ENCODE measurements around the gene P2RY14. TPM values are rescaled to one million over a fixed set of nuclear protein-coding genes. Genes with fewer than 3 reads are reported as not detected.

The P2RY14 gene
- polyA plus RNA-seq, 2 donors, result 2.1 to 9.2 TPM

DNA sequence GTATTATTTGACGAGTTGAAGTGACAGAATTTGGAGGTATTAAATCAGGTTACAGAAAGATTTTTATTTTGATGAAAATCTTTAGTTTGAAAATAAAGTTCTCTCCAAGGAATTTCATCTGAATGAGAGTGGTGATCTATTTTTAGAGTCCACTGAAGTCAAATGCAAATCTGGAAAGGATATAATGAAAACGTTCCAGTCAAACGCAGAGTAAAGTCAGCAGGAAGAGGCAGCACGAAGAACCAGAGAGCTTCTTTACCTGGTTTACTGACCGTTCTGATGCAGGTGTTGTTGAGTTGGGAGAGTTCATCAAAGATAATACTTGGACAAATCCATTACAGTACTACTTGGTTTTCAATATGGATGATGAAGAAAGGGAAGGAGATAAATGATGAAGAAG, 8.7 kb downstream of the P2RY14 start:
- no peaks in the 10 kb centered on the region for H3K36me3 ChIP-seq (ENCODE audit: control insufficient read depth in 2 of 2, insufficient read depth in 2 of 2, low read length in 1 of 2)
- H3K4me1 ChIP-seq (ENCODE audit: control insufficient read depth in 2 of 2, insufficient read depth in 2 of 2, low read length in 1 of 2), result no peaks in the 10 kb centered on the region
- WGBS, 2 donors, result 69 to 70% methylated on average over 5 of the region's 5 CpGs
- H3K9me3 ChIP-seq (ENCODE audit: control insufficient read depth in 2 of 2, insufficient read depth in 1 of 2, low read depth in 1 of 2, low read length in 1 of 2), result no peaks in the 10 kb centered on the region
- no peaks in the 10 kb centered on the region for H3K27me3 ChIP-seq (ENCODE audit: control insufficient read depth in 1 of 2, insufficient read depth in 2 of 2, low read length in 2 of 2)
- no peak overlapping the region for H3K27ac ChIP-seq (ENCODE audit: low read depth in 2 of 2, low read length in 1 of 2)
- H3K4me3 ChIP-seq (ENCODE audit: low read depth in 1 of 2, low read length in 2 of 2), result no peak overlapping the region

DNA sequence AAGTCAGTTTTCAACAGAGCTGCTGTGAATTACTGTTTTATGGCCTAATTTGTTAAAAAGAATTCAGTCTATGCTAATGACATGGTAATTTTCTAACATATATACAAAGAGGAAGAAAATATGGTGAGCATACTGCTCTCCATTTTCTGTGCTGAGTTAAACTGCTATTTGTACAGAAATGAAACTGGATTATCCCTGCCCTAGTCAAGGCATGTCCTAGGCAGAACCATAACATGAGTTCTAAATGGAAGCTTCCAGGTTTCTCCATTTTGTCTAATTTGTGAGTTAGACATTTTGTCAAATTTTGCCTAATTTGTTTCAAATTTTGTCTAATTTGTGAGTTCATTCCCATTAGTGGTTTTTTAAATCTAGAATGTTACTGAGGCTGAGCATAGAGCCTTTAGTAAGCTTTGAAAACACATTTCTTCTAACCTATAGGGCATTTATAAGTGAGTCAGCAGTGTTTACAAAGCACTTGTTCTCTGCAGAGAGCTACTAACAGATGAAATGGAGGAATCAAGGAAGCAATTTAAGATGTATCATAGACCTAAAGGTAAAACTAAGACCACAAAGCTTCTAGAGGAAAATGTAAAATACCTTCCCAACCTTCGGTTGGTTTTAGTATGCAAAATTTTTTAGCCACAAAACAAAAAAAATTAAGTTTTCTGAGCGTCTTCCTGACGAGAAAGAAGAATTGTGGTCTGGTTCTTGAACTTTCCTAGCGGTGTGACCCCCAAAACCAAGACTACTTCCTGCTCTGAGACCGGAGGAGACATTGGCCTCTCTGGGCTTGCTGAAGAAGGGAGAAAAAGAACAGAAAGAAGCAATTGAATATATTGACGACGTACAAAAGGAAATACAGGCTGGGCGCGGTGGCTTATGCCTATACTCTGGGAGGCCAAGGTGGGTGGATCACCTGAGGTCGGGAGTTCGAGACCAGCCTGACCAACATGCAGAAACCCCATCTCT, 9.8 kb downstream of the P2RY14 start:
- Histone ChIP-seq H3K36me3 (ENCODE audit: control insufficient read depth in 2 of 2, insufficient read depth in 2 of 2, low read length in 1 of 2) (no peaks in the 10 kb centered on the region), H3K9me3 (ENCODE audit: control insufficient read depth in 2 of 2, insufficient read depth in 1 of 2, low read depth in 1 of 2, low read length in 1 of 2) (no peaks in the 10 kb centered on the region), H3K4me3 (ENCODE audit: low read depth in 1 of 2, low read length in 2 of 2) (no peak overlapping the region), H3K27ac (ENCODE audit: low read depth in 2 of 2, low read length in 1 of 2) (no peak overlapping the region), H3K27me3 (ENCODE audit: control insufficient read depth in 1 of 2, insufficient read depth in 2 of 2, low read length in 2 of 2) (no peaks in the 10 kb centered on the region), H3K4me1 (ENCODE audit: control insufficient read depth in 2 of 2, insufficient read depth in 2 of 2, low read length in 1 of 2) (no peaks in the 10 kb centered on the region)
- WGBS, 2 donors, result 82 to 84% methylated on average over 11 of the region's 11 CpGs

DNA sequence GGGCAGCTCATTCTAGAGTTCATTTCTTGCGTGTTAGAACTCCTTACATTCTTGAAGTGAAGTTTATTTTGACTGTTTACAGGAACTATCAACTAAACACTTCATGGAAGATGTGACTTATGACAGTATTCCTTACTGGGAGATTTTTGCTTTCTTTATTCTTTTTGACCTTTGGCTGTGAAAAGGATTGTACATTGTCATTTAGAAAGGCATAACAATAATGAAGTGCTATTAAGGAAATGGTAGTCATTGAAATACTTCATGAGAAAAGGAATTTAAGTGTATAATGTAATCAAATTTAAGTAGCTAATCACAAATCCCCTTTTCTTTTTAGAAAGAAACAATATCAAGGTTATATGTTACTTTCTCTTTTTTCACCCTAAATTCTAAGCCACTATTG, 11.3 kb downstream of the P2RY14 start:
- H3K4me1 ChIP-seq (ENCODE audit: control insufficient read depth in 2 of 2, insufficient read depth in 2 of 2, low read length in 1 of 2), result no peaks in the 10 kb centered on the region
- no peak overlapping the region for H3K4me3 ChIP-seq (ENCODE audit: low read depth in 1 of 2, low read length in 2 of 2)
- no peaks in the 10 kb centered on the region for H3K9me3 ChIP-seq (ENCODE audit: control insufficient read depth in 2 of 2, insufficient read depth in 1 of 2, low read depth in 1 of 2, low read length in 1 of 2)
- WGBS, 2 donors, result 87 to 95% methylated on average over 1 of the region's 1 CpG
- no peaks in the 10 kb centered on the region for H3K27me3 ChIP-seq (ENCODE audit: control insufficient read depth in 1 of 2, insufficient read depth in 2 of 2, low read length in 2 of 2)
- no peak overlapping the region for H3K27ac ChIP-seq (ENCODE audit: low read depth in 2 of 2, low read length in 1 of 2)
- no peaks in the 10 kb centered on the region for H3K36me3 ChIP-seq (ENCODE audit: control insufficient read depth in 2 of 2, insufficient read depth in 2 of 2, low read length in 1 of 2)

DNA sequence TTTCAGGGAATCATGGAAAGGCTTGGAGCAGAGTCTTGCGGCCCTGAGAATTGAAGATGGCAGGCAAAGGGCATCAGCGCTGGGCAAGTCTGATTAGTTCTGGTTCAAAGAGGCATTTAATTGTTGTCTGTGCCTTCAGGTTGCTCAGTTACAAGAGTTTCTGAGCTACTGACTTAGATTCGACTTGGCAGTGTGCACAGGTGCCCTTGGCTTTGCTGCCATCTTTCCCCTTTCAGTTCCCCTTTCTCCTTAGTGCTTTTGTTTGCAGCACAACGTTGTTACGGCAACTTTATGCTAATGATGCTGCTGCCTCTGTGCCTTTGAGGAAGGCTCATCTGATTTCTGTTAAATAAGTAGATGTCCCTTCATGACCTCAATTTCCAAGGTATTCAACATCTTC, 12.5 kb downstream of the P2RY14 start:
- Histone ChIP-seq H3K4me3 (ENCODE audit: low read depth in 1 of 2, low read length in 2 of 2) (no peak overlapping the region), H3K27me3 (ENCODE audit: control insufficient read depth in 1 of 2, insufficient read depth in 2 of 2, low read length in 2 of 2) (no peaks in the 10 kb centered on the region), H3K36me3 (ENCODE audit: control insufficient read depth in 2 of 2, insufficient read depth in 2 of 2, low read length in 1 of 2) (no peaks in the 10 kb centered on the region), H3K27ac (ENCODE audit: low read depth in 2 of 2, low read length in 1 of 2) (peak overlapping the region; percentile 31 to 58), H3K9me3 (ENCODE audit: control insufficient read depth in 2 of 2, insufficient read depth in 1 of 2, low read depth in 1 of 2, low read length in 1 of 2) (no peaks in the 10 kb centered on the region), H3K4me1 (ENCODE audit: control insufficient read depth in 2 of 2, insufficient read depth in 2 of 2, low read length in 1 of 2) (no peaks in the 10 kb centered on the region)
- 72 to 73% methylated on average over 5 of the region's 5 CpGs for WGBS, 2 donors

DNA sequence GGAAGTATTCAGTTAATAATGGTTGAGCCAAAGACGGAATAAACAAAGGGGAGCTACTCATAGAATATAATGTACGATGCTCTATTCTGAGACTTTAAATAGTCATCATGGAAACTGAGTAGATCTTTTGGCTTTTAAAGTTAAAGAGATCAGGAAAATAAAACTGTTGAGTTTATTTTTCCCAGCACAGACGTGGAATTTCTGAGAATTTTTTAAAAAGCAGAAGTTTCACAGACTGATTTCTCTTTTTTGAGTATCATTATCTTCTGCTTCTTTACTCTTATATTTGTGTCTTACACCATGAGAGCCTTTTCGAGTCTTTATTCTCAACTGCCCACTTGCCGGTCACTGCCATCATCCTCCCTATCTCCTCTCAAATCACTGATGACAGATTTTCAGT, 13.2 kb downstream of the P2RY14 start:
- Histone ChIP-seq H3K36me3 (ENCODE audit: control insufficient read depth in 2 of 2, insufficient read depth in 2 of 2, low read length in 1 of 2) (no peaks in the 10 kb centered on the region), H3K9me3 (ENCODE audit: control insufficient read depth in 2 of 2, insufficient read depth in 1 of 2, low read depth in 1 of 2, low read length in 1 of 2) (no peaks in the 10 kb centered on the region), H3K4me1 (ENCODE audit: control insufficient read depth in 2 of 2, insufficient read depth in 2 of 2, low read length in 1 of 2) (no peaks in the 10 kb centered on the region), H3K27me3 (ENCODE audit: control insufficient read depth in 1 of 2, insufficient read depth in 2 of 2, low read length in 2 of 2) (no peaks in the 10 kb centered on the region), H3K4me3 (ENCODE audit: low read depth in 1 of 2, low read length in 2 of 2) (no peak overlapping the region), H3K27ac (ENCODE audit: low read depth in 2 of 2, low read length in 1 of 2) (peak overlapping the region in 1 of 2 donors; percentile 58)
- 84% methylated on average over 5 of the region's 5 CpGs for WGBS, 2 donors

DNA sequence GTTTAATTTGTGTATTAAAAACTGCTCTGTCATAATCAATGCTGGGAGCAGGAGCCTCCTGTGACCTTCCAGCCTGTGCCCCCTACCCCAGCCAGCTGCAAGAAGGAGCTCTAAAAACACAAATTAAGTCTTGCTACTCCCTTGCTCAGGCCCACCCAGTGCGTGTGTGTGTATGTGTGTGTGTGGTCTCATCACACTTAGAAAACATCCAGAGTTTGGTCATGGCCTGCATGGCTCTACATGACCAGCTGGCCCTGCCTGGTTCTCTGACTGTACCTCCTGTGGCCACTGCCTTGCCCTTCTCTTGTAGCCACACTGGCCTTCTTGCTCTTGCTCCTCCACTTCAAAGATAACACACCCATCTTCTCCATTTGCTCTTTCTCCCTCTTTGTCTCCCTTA, 13.7 kb downstream of the P2RY14 start:
- WGBS, 2 donors, result 89 to 91% methylated on average over 1 of the region's 1 CpG
- Histone ChIP-seq H3K36me3 (ENCODE audit: control insufficient read depth in 2 of 2, insufficient read depth in 2 of 2, low read length in 1 of 2) (no peaks in the 10 kb centered on the region), H3K27ac (ENCODE audit: low read depth in 2 of 2, low read length in 1 of 2) (peak overlapping the region; percentile 33 to 52), H3K9me3 (ENCODE audit: control insufficient read depth in 2 of 2, insufficient read depth in 1 of 2, low read depth in 1 of 2, low read length in 1 of 2) (no peaks in the 10 kb centered on the region), H3K4me3 (ENCODE audit: low read depth in 1 of 2, low read length in 2 of 2) (no peak overlapping the region), H3K27me3 (ENCODE audit: control insufficient read depth in 1 of 2, insufficient read depth in 2 of 2, low read length in 2 of 2) (no peaks in the 10 kb centered on the region), H3K4me1 (ENCODE audit: control insufficient read depth in 2 of 2, insufficient read depth in 2 of 2, low read length in 1 of 2) (no peaks in the 10 kb centered on the region)

DNA sequence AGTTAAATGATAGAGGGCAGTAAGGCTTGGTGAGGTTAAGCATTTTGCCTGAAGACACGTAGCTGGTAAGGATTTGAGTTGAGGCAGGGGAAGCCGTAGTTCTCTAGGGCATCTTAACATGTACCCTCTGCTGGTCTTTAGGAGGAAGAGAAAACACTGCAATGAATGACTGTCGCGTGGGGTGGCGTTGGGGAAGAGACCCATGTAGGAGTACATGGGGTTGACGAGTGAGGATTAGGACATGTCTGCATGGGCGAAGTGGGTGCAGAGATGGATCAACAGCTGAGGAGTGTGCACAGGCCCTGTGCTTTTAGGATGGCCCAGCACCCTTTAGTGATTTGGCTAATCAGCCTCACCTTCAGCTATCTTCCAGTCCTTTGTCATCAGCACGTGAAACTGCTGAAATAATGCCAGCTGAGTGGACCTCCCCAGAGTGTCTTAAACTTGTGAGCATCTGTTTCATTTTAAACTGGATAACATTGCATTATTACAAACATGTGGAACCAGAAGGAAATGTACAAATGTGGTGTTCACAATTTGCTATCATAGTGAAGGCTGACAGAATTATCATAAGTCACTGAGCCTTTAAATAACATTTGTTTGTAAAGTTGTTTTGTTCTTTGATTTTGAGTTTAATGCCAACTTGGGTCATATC, 15.3 kb downstream of the P2RY14 start:
- Histone ChIP-seq H3K27me3 (ENCODE audit: control insufficient read depth in 1 of 2, insufficient read depth in 2 of 2, low read length in 2 of 2) (no peaks in the 10 kb centered on the region), H3K27ac (ENCODE audit: low read depth in 2 of 2, low read length in 1 of 2) (peak overlapping the region; percentile 44 to 52), H3K36me3 (ENCODE audit: control insufficient read depth in 2 of 2, insufficient read depth in 2 of 2, low read length in 1 of 2) (no peaks in the 10 kb centered on the region), H3K9me3 (ENCODE audit: control insufficient read depth in 2 of 2, insufficient read depth in 1 of 2, low read depth in 1 of 2, low read length in 1 of 2) (no peaks in the 10 kb centered on the region), H3K4me3 (ENCODE audit: low read depth in 1 of 2, low read length in 2 of 2) (no peak overlapping the region), H3K4me1 (ENCODE audit: control insufficient read depth in 2 of 2, insufficient read depth in 2 of 2, low read length in 1 of 2) (no peaks in the 10 kb centered on the region)
- 76 to 79% methylated on average over 8 of the region's 8 CpGs for WGBS, 2 donors

DNA sequence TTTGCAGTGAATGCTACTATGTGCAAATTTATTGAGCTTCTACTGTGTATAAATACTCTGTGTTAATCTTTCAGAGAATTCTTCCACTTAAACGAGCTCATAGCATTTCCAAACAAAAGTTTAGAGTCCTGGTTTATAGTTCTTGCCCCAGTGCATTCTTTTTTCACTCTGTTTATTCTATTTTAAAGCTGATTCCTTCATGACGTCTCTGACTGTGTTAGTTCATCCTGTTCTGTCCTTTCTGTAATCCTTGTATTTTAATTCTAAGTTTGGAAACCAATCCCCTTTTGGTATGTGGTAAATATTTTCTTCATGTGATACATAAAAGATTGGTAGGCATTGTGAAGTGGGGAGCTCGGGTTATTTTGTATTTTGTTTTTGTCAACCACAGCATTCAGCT, 18.7 kb downstream of the P2RY14 start:
- 60 to 64% methylated on average over 3 of the region's 3 CpGs for WGBS, 2 donors

DNA sequence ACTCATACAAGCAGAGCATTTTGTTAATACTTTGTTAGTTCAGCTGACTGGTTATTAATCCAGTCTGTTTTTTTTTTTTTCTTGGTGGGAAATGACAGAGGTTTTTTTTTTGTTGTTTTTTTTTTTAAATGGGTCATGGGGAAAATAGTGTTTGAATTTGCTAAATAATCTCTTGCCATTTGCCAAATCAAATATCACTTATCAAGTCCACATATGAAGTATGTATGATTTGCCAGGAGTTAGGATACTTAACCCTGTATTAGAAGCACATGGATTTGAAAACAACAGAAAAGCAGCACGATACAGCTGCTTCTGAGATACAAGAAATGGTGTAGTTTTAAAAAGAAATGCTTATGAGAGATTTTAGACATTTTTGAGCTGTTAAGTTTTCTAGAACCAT, 21.6 kb downstream of the P2RY14 start:
- Histone ChIP-seq H3K4me3 (ENCODE audit: low read depth in 1 of 2, low read length in 2 of 2) (no peak overlapping the region), H3K36me3 (ENCODE audit: control insufficient read depth in 2 of 2, insufficient read depth in 2 of 2, low read length in 1 of 2) (no peaks in the 10 kb centered on the region), H3K4me1 (ENCODE audit: control insufficient read depth in 2 of 2, insufficient read depth in 2 of 2, low read length in 1 of 2) (no peaks in the 10 kb centered on the region), H3K27ac (ENCODE audit: low read depth in 2 of 2, low read length in 1 of 2) (no peak overlapping the region), H3K9me3 (ENCODE audit: control insufficient read depth in 2 of 2, insufficient read depth in 1 of 2, low read depth in 1 of 2, low read length in 1 of 2) (no peaks in the 10 kb centered on the region), H3K27me3 (ENCODE audit: control insufficient read depth in 1 of 2, insufficient read depth in 2 of 2, low read length in 2 of 2) (no peaks in the 10 kb centered on the region)
- 68 to 75% methylated on average over 1 of the region's 1 CpG for WGBS, 2 donors

More for the DNA sequence above, 18.7 kb downstream of the P2RY14 start:
- no peaks in the 10 kb centered on the region for H3K9me3 ChIP-seq (ENCODE audit: control insufficient read depth in 2 of 2, insufficient read depth in 1 of 2, low read depth in 1 of 2, low read length in 1 of 2)
- no peaks in the 10 kb centered on the region for H3K4me1 ChIP-seq (ENCODE audit: control insufficient read depth in 2 of 2, insufficient read depth in 2 of 2, low read length in 1 of 2)
- no peaks in the 10 kb centered on the region for H3K27me3 ChIP-seq (ENCODE audit: control insufficient read depth in 1 of 2, insufficient read depth in 2 of 2, low read length in 2 of 2)
- H3K27ac ChIP-seq (ENCODE audit: low read depth in 2 of 2, low read length in 1 of 2), result peak overlapping the region in 1 of 2 donors; percentile 7
- H3K4me3 ChIP-seq (ENCODE audit: low read depth in 1 of 2, low read length in 2 of 2), result no peak overlapping the region
- H3K36me3 ChIP-seq (ENCODE audit: control insufficient read depth in 2 of 2, insufficient read depth in 2 of 2, low read length in 1 of 2), result no peaks in the 10 kb centered on the region

Measured in esophagus (tissue), 2 donors.